Small intestine (tissue), 7 donors: ENCODE data around the gene TYSND1. TPM values are rescaled to one million over a fixed set of nuclear protein-coding genes. Genes with fewer than 3 reads are reported as not detected.

Source experiments
- DNase-seq, 2 donors: peaks; one replicate each; pipeline versions ENCODE4 v3.0.0 to v3.0.0-alpha.2; 2013
- FAIRE-seq: peaks from 2 replicates; lab custom pipeline; 2012; peaks lifted over from hg19 to GRCh38; lab: Jason Lieb, UNC
- H3K27ac ChIP-seq, 3 donors: one replicate each; pipeline ENCODE4 v1.5.1; 2013; ENCODE audit warnings: low read length in 2 of 3, mild to moderate bottlenecking in 2 of 3, control low read depth in 1 of 3, inconsistent platforms in 1 of 3, low read depth in 1 of 3, moderate library complexity in 1 of 3
- H3K27me3 ChIP-seq, 3 donors: one replicate each; pipeline ENCODE4 v1.6.1; 2013; ENCODE audit warnings: low read length in 3 of 3, inconsistent platforms in 1 of 3; ENCODE audit not compliant: control insufficient read depth in 3 of 3, insufficient read depth in 3 of 3
- H3K36me3 ChIP-seq, 3 donors: one replicate each; pipeline ENCODE4 v1.6.1; 2013; ENCODE audit warnings: low read length in 3 of 3, inconsistent platforms in 1 of 3, low read depth in 1 of 3, mild to moderate bottlenecking in 1 of 3, moderate library complexity in 1 of 3; ENCODE audit not compliant: control insufficient read depth in 3 of 3, insufficient read depth in 2 of 3
- H3K4me1 ChIP-seq, 3 donors: one replicate each; pipeline ENCODE4 v1.6.1; 2013; ENCODE audit warnings: low read length in 2 of 3, inconsistent platforms in 1 of 3, low read depth in 1 of 3, mild to moderate bottlenecking in 1 of 3, moderate library complexity in 1 of 3; ENCODE audit not compliant: control insufficient read depth in 3 of 3, insufficient read depth in 2 of 3
- H3K4me3 ChIP-seq, 3 donors: one replicate each; pipeline ENCODE4 v1.5.1; 2013; ENCODE audit warnings: low read length in 3 of 3, control low read depth in 1 of 3, inconsistent platforms in 1 of 3, low read depth in 1 of 3, mild to moderate bottlenecking in 1 of 3, moderate library complexity in 1 of 3
- H3K9me3 ChIP-seq, 2 donors: one replicate each; pipeline ENCODE4 v1.6.1; 2013; ENCODE audit warnings: low read depth in 1 of 2, low read length in 1 of 2; ENCODE audit not compliant: control insufficient read depth in 2 of 2, insufficient read depth in 1 of 2
- WGBS, 3 donors: extraction: QIAGEN DNeasy Blood & Tissue Kit; methylation state at CpG; one replicate each; pipeline ENCODE4 v1.1.7; 2013; 5-methylcytosine and 5-hydroxymethylcytosine counted together
- polyA plus RNA-seq, 4 donors: library from polyadenylated mRNA; stranded (reverse) in 3 of 4; unstranded in 1 of 4; fragments of 200-250 nt in 3 of 4; fragments of 120-200 nt in 1 of 4; gene quantifications; one replicate each; pipeline versions ENCODE4 v1.2.1 to v1.2.3, GENCODE V29; 2013
- donor health status: healthy with polysubstance abuse.
- donor health status: control.
- donor health status: control.
- donor health status: Bipolar disorder and iron deficiency.
- donor health status: healthy.

TYSND1 gene
- polyA plus RNA-seq, 4 donors, result 10.5 to 17.9 (median 12.5) TPM

GRCh38 chr10:70145166-70145665 lies 1.3 kb downstream of the TYSND1 start:
- WGBS, 3 donors, result 8 to 10% (median 9%) methylated on average over 13 to 28 of the region's 28 CpGs
- peaks cover 0 to 24% (median 6%) of the 10 kb centered on the region in 3 donors for H3K36me3 ChIP-seq
- H3K4me3 ChIP-seq, result peak overlapping the region; percentile 60 to 87 (median 84)
- FAIRE-seq (no peak), DNase-seq (peak in 1 of 2 donors; percentile 16)
- no peaks in the 10 kb centered on the region for H3K9me3 ChIP-seq
- peaks cover 2 to 15% (median 5%) of the 10 kb centered on the region in 3 donors for H3K4me1 ChIP-seq
- no peaks in the 10 kb centered on the region for H3K27me3 ChIP-seq
- H3K27ac ChIP-seq, result peak overlapping the region; percentile 53 to 97 (median 74)

GRCh38 chr10:70144372-70145110 lies 2.0 kb downstream of the TYSND1 start:
- Histone ChIP-seq H3K4me1 (peaks cover 2 to 15% (median 5%) of the 10 kb centered on the region in 3 donors), H3K36me3 (peaks cover 0 to 28% (median 4%) of the 10 kb centered on the region in 3 donors), H3K27ac (no peak overlapping the region), H3K27me3 (no peaks in the 10 kb centered on the region), H3K9me3 (no peaks in the 10 kb centered on the region), H3K4me3 (peak overlapping the region in 2 of 3 donors; percentile 84 to 87)
- no peak for FAIRE-seq
- DNase-seq, result no peak
- 77 to 85% (median 79%) methylated on average over 18 of the region's 18 CpGs for WGBS, 3 donors

- Histone ChIP-seq H3K27ac (no peak overlapping the region), H3K27me3 (no peaks in the 10 kb centered on the region), H3K36me3 (peaks cover 0 to 28% (median 0%) of the 10 kb centered on the region in 3 donors), H3K4me1 (peaks cover 2 to 14% (median 5%) of the 10 kb centered on the region in 3 donors), H3K4me3 (no peak overlapping the region), H3K9me3 (no peaks in the 10 kb centered on the region)
- 84 to 89% (median 89%) methylated on average over 10 of the region's 10 CpGs for WGBS, 3 donors
- DNase-seq (no peak), FAIRE-seq (no peak)
Measured at GRCh38 chr10:70142555-70142954, 3.9 kb downstream of the TYSND1 start.

- peaks cover 0 to 28% (median 0%) of the 10 kb centered on the region in 3 donors for H3K36me3 ChIP-seq
- no peak overlapping the region for H3K27ac ChIP-seq
- WGBS, 3 donors, result 52 to 80% (median 63%) methylated on average over 5 of the region's 5 CpGs
- no peaks in the 10 kb centered on the region for H3K27me3 ChIP-seq
- DNase-seq (no peak), FAIRE-seq (no peak)
- H3K4me1 ChIP-seq, result peaks cover 2 to 9% (median 5%) of the 10 kb centered on the region in 3 donors
- no peaks in the 10 kb centered on the region for H3K9me3 ChIP-seq
- no peak overlapping the region for H3K4me3 ChIP-seq
Measured at GRCh38 chr10:70140297-70140696, 6.2 kb downstream of the TYSND1 start.

GRCh38 chr10:70139997-70140250 lies 6.6 kb downstream of the TYSND1 start:
- Histone ChIP-seq H3K27me3 (no peaks in the 10 kb centered on the region), H3K4me3 (no peak overlapping the region), H3K9me3 (no peaks in the 10 kb centered on the region), H3K36me3 (peaks cover 0 to 28% (median 0%) of the 10 kb centered on the region in 3 donors), H3K27ac (no peak overlapping the region), H3K4me1 (peaks cover 1 to 5% (median 2%) of the 10 kb centered on the region in 3 donors)
- FAIRE-seq (no peak), DNase-seq (no peak)
- 87 to 93% (median 93%) methylated on average over 6 of the region's 6 CpGs for WGBS, 3 donors

GRCh38 chr10:70139151-70139996 lies 7.1 kb downstream of the TYSND1 start:
- DNase-seq, result no peak
- H3K27me3 ChIP-seq, result no peaks in the 10 kb centered on the region
- peaks cover 0 to 2% (median 0%) of the 10 kb centered on the region in 3 donors for H3K4me1 ChIP-seq
- H3K4me3 ChIP-seq, result no peak overlapping the region
- H3K36me3 ChIP-seq, result peaks cover 0 to 27% (median 0%) of the 10 kb centered on the region in 3 donors
- WGBS, 3 donors, result 90 to 94% (median 94%) methylated on average over 11 of the region's 11 CpGs
- no peaks in the 10 kb centered on the region for H3K9me3 ChIP-seq
- H3K27ac ChIP-seq, result no peak overlapping the region
- FAIRE-seq, result no peak

- FAIRE-seq (no peak), DNase-seq (peak in 1 of 2 donors; percentile 70)
- H3K27ac ChIP-seq, result peak overlapping the region in 2 of 3 donors; percentile 47 to 54
- WGBS, 3 donors, result 35 to 76% (median 48%) methylated on average over 14 of the region's 14 CpGs
- no peaks in the 10 kb centered on the region for H3K27me3 ChIP-seq
- no peak overlapping the region for H3K4me3 ChIP-seq
- no peaks in the 10 kb centered on the region for H3K9me3 ChIP-seq
- peaks cover 0 to 20% (median 0%) of the 10 kb centered on the region in 3 donors for H3K36me3 ChIP-seq
- H3K4me1 ChIP-seq, result peaks cover 0 to under 1% (median under 1%) of the 10 kb centered on the region in 3 donors
Measured at GRCh38 chr10:70137927-70138883, 8.3 kb downstream of the TYSND1 start.
